HG03060 (cell line): ENCODE data around the gene CAPN15.
A peak's percentile ranks its signal among the peaks of the same experiment; 100 is the strongest.

Experiments
- ATAC-seq: cut with Tn5 transposase; IDR thresholded peaks from one replicate; pipeline ENCODE4 v1.9.1; 2021; ENCODE audit warnings: low read depth, moderate number of reproducible peaks; ENCODE audit not compliant: unreplicated experiment

CAPN15 gene

DNA sequence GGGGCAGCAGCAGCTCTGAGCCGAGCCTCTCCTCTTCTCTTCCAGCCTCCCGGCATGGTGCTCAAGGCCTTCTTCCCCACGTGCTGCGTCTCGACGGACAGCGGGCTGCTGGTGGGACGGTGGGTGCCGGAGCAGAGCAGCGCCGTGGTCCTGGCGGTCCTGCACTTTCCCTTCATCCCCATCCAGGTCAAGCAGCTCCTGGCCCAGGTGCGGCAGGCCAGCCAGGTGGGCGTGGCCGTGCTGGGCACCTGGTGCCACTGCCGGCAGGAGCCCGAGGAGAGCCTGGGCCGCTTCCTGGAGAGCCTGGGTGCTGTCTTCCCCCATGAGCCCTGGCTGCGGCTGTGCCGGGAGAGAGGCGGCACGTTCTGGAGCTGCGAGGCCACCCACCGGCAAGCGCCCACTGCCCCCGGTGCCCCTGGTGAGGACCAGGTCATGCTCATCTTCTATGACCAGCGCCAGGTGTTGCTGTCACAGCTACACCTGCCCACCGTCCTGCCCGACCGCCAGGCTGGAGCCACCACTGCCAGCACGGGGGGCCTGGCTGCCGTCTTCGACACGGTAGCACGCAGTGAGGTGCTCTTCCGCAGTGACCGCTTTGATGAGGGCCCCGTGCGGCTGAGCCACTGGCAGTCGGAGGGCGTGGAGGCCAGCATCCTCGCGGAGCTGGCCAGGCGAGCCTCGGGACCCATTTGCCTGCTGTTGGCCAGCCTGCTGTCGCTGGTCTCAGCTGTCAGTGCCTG is 46.7 kb downstream of the CAPN15 start:
- ATAC-seq, result no peak

DNA sequence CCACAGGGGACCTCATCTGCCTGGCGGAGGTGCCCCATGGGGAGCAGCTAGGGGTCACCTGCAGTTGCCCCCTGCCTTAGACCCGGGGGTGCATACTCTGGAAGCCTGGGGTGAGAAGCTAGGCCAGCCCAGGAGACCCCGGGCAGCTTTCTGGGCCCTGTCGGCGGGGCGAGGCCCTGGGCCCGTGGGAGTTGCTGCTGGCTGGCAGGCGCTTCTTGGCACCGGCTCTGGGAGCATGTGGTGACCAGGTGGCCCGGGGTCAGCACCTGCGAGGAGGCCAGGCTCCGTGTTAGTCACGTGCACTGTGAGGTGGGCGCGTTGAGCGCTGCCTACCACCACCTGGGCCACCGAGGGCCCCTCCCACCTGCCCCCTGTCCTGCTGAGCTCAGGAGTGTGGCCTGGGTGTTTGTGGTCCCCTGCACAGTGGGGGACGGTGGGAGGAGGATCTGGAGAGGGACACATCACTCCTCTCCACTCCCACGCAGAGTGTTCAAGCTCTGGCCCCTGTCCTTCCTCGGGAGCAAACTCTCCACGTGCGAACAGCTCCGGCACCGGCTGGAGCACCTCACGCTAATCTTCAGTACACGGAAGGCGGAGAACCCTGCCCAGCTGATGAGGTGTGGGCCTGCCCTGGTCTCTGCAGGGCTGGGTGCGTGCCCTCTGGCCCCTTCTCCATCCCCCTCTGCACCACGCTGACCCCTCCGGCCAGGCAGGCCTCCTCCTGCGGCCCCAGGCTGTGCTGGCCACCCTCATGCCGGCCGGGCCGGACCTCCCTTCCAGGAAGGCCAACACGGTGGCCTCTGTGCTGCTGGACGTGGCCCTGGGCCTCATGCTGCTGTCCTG is 48.1 kb downstream of the CAPN15 start:
- ATAC-seq, result no peak

GRCh38 chr16:576197-576822 is 48.8 kb downstream of the CAPN15 start:
- no peak for ATAC-seq

DNA sequence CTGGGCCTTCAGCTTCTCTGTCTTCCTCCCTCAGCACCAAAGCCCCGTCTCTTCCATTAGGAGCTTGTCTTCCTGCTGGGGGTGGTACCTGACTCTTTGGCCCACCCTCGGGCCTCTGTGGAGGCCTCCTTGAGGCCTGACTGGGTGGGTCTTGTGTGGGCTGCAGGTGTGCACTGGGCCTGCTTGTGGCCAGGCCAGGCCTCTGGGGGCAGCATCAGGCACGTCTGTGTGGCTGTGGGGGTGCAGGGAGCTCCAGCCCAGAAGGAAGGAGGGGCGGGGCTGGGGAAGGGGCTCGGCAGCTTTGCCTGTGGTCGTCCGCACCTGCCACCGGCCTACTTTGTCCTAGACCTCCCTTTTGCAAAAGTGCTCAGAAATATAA is 49.3 kb downstream of the CAPN15 start:
- no peak for ATAC-seq

DNA sequence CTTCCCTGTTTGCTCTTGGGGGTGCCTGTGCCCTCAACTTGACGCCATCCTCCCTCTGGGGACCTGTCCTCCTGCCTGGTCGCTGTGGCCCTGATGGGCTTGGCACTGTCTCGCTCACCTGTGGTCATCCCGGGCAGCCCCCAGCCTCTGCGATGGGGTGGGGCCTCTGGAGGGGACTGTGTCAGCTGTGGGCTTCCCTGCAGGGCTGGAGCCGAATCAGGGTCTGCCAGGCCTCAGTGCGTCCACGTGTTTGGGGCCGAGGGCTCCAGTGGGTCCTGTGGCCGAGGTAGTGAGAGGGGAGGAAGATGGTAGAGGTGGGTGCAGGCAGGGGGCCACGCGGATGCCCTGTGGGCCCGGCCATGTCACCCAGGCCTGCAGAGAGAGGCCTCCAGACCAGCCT is 50.3 kb downstream of the CAPN15 start:
- no peak for ATAC-seq

DNA sequence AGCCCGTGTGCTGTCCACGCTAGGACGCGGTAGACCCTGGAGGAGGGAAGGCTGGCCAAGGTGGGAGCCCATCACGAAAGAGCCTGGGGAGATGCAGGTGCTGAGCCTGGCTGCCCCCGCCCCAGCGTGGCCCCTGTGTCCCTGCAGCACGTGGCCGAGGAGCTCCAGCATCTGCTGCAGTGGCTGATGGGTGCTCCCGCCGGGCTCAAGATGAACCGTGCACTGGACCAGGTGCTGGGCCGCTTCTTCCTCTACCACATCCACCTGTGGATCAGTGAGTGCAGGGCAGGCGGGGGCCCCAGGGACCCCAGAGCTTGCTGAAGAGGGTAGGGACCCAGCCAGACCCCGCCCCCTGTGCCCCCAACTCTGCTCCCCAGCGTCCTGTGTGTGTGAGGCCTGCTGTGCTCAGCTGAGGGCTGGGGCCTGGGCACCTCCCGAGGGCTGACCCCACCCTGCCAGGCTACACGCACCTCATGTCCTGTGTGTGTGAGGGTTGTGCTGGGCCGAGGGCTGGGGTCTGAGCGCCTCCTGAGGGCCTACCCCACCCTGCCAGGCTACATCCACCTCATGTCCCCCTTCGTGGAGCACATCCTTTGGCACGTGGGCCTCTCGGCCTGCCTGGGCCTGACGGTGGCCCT is 50.8 kb downstream of the CAPN15 start:
- ATAC-seq, result no peak

- no peak for ATAC-seq
Observed at GRCh38 chr16:578870-579405, 51.4 kb downstream of the CAPN15 start.

DNA sequence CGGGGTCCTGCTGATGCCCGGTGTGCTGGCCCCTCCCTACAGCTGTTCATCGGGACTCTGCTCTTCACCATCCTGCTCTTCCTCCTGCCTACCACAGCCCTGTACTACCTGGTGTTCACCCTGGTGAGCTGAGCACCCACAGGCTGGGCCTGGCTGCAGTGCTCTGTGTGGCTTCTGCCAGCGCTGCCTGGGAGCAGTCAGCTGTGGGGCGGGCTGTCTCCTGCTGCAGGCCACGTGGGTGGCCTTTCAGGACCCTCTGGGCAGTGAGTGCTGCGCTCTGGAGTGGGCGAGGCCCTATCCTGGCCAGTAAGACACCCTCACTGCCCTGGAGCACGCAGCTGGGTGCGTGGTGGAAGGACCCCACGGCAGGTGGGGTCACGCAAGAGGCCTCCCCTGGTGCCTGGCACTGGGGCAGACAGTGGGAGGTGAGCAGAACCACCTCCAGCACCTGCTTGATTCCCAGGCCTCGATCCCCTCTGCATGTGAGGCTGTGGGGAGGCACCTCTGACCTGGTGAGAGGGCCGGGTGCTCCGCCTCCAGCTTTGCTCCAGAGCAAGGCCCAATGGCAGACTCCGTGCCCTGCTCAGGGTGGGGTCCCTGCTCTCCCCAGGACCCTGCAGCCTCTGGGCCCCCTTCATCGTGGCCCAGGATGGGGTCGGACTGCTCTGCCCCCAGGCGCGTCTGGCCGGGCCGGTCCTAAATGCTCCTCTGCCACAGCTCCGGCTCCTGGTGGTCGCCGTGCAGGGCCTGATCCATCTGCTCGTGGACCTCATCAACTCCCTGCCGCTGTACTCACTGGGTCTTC is 52.8 kb downstream of the CAPN15 start:
- no peak for ATAC-seq

GRCh38 chr16:580946-581498 is 53.5 kb downstream of the CAPN15 start:
- ATAC-seq, result no peak

DNA sequence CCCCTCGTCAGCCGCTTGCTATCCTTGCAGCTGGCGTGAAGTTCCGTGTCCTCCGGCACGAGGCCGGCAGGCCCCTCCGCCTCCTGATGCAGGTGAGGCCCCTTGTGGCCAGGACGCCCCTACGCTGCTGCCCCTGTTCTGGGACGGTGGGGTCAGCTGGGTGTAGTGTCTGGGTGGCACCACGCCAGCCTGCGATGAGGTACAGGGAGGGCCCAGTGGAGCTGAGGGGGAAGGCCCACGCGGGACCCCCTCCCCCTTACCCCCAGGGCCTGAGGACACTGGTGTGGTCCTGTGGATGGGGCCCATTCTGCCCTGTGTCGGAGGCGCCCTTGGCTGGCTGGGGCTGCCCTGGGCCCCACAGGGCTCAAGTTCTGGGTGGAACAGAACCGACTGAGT is 54.7 kb downstream of the CAPN15 start:
- ATAC-seq, result no peak

DNA sequence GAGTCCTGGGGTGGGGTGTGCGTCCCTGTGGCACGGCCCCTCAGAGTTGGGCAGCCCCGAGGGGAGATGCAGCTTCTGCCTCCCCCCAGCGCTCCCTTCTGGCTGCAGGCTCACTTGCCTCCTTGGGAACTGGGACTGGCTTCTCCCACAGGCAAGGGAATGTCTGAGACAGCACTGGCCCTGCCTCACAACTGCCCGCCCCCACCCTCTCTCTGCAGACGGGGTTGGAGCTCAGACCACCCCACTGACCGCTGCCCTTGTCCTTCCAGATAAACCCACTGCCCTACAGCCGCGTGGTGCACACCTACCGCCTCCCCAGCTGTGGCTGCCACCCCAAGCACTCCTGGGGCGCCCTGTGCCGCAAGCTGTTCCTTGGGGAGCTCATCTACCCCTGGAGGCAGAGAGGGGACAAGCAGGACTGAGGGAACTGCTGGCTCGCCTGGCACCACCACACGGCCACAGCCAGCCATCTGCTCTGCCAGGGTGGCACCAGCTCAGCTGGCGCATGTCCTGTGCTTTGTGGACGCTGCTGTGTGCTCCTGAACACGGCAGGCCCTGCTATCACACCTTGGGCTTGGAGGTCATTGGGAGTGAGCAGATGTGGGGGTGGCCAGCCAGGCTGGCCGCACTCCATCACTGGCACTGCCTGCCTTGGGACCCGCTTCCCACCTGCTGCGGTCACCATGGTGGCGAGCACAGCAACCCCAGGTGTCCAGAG is 55.3 kb downstream of the CAPN15 start:
- no peak for ATAC-seq

- no peak for ATAC-seq
Observed at GRCh38 chr16:583470-583814, 55.9 kb downstream of the CAPN15 start.

DNA sequence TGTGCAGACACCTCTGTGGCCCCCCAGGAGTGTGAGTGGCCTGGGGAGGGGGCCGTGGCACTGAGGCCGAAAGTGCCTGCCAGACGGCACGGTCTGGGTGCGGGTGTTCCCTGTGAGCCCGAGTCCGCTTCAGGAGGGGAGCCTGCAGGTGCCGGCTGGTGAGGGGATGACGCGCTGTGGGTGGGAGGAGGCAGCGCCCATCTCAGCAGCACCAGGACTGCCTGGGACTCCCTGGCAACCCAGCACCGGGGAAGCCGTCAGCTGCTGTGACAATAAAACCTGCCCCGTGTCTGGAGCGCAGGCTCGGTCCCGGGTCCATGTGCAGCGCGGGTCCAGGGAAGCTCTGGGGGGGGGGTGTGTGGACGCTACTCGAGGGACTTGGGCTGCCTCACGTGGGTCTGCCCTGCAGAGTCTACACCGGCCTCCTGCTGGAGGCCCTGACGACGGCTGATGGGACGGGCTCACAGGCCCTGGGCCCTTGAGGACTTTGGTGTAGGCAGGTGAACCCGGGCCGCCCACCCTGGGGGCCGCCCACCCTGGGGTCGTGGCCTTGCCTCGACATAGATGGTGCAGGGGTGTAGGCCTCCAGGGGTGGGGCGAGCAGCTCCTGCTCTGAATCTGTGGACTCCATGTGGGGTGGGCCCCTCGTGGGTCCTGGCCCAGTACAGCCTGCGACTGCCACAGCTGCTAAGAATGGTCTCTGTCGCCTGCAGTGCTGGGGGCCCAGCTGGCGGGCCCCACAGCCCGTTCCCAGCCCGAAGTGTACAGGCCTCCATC is 56.5 kb downstream of the CAPN15 start:
- ATAC-seq, result no peak

DNA sequence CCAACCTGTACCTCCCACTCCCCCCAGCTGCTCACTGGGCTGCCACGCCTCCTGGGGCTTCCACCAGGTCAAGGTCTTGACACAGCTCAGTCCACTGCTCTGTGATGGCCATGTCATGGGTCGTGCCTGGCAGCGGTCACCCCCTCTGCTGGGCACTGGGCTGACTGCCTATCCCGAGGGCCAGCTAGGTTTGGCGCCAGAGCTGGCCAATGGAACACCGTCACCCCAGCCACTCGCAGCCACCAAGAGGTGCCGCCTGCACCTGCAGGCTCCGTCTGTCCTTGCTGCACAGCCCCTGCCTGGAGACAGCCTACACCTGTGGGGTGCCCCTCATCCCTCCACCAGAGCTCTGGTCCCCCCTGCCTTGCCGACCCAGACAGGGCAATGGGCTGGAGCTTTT is 57.8 kb downstream of the CAPN15 start:
- no peak for ATAC-seq

- no peak for ATAC-seq
Observed at GRCh38 chr16:586047-586644, 58.6 kb downstream of the CAPN15 start.

- ATAC-seq, result no peak
Observed at GRCh38 chr16:586645-587590, 59.4 kb downstream of the CAPN15 start.

DNA sequence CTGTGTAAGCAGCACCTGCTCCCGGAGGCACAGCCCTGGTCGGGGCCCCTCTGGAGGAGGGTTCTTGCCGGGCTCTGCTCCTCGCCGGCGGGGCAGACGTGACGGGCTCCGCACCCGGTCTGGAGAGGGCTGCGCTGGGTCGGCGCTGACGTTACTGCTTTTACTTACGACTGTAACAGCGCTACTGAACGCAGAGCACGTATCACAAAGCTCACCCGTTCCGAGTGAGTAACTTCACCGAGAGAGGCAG is 61.1 kb downstream of the CAPN15 start:
- peak; percentile 20 for ATAC-seq
